Medulla oblongata (tissue), 1 donor: ENCODE measurements around the gene CCDC192.

Experiments used
- DNase-seq: peaks from one replicate; pipeline ENCODE4 v3.0.0-alpha.2; 2015; ENCODE audit errors: extremely low spot score

The CCDC192 gene

DNA sequence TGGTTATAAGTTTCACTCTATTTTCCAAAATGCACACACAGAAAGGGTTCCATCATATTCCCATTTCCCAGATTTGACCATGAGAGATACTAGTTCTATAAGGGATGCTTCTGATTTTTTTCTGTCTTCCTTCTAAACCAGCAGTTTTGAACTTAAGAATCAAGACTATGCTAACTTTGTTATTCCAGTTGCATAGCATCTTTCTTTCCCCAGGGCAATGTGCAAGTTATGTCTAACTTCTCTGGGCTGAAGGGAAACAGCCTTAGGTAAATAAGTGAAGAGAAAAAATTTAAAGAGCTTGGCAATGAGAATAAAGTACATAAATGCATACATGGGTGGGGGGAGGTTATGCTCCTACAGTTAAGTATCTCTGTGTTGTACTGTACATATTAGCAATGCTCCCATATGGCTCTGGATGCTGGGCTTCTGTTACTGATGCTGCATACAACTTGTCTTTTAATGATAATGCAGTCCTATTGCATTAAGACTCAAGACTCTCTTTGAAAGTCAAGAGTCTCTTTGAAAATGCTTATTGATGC, 254.6 kb downstream of the CCDC192 start:
- no peak for DNase-seq

DNA sequence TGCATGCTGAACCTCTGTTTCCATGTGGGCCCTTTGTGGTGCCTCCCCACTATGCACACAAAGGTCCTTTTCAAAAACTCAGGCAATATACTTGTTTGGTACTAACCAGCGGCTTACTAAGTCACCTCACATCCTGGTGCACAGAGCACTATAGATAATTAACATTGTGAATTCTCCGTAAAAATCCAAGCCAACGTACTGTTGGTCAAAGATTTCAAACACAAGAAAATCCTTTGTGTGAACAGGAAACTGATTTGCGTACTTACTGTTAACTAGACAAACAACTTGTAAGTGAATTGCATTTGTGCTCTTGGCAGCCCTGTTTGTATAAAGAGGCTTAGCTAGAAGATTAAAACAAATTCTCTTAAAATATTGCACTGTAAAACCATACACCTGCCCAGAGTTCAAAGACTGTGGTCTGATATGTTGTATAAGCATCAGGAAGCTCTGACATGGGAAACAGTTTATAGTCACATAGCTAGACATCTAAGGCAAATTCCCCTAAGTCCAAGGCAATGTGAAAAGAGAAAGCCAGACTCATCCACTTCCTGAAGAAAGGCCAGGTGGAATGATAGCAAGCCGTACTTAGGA, 255.3 kb downstream of the CCDC192 start:
- DNase-seq, result no peak

DNA sequence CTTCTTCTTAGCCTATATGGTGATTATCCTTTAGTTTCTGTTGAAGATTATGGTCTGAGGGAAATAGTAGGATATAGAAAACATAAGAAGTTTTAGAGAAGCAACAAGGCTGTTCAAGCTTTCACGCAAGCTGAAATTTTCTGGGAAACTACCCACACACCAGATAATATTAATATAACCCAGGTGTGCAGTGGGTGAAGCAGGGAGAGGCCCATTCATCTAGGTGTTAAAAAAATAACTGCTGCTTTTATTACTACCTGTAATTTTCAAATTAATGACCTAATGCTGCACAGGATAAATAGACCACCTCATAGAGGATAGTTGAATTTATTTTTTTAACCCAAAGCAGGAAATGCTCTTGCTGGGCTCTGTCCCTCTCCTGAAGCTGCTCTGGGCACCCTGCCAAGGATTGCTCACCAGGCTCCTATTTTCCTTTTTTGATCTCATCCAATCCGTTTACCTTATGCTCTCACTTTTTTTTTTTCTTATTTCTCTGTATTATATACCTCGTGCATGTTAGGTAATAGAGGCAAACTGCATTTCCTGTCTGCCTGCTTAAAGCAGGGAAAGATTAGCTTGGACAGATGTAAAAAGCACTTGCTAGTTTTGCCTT, 256.1 kb downstream of the CCDC192 start:
- DNase-seq, result no peak

DNA sequence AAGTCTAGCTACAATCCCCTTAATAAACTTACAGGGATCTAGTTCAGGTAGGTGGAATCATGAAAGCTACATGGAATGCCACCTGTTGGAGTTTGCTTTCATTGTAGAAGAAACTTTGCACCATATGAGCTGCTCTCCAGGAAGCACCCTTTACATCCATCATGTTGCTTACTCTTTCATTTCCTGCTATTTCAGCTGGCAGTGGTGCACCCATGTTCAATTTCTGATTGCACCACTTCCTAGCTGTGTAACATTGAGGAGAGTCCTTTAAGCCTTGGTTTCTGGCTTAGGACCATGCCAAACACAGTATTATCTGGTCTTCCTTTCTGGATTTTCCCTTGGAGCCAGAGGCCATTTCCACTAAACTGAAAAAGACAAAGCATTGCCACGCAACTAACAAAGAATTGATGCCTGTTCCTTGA, 257.1 kb downstream of the CCDC192 start:
- no peak for DNase-seq

DNA sequence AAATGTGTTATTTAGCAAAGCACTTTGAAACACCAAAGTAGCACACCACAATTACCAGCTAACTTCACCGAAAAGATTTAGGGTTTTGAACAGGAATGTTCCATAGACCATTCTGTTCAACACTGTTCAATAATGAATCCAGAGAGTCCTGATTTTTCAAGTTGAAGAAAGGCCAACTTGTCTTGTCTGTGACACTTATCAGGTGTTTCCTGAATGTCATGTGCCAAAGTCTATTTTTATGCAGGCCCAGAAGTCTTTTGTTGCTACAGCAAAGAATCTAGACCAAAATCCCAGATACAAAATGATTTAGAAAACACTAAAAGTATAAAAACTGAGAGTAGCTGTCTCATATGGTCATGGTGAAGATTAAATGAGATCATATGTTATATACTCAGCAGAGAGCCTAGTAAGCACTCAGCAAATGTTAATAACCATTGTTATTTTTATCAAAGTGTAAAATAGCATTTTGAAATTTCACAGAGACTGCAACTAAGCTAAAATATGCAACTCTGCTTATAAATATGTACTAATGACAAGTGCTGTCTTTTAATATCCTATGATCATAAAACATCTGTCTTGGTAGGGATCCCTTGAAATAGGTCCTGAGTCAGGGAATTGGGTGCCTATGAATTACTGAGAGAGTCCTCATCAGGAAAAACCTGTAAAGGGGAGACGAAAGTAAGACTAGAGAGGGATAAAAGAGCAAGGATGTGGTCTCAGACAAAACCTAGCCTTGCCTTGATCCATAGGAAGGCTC, 258.0 kb downstream of the CCDC192 start:
- no peak for DNase-seq

DNA sequence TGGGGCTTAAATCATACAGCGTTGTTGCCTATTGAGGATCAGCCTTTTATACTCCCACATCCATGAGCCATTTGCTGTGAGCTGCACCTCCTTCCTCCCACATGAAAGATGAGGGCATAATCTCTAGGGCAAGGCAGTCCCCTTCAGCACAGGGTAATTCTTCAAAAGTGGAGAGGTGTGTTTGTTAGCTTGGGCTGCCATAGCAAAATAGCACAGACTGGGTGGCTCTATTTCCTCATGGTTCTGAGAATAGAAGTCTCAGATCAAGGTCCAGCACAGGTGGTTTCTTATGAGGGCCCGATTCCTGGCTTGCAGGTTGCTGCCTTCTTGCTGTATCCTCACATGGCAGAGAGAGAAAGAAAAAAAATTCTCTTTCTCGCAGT, 258.6 kb downstream of the CCDC192 start:
- no peak for DNase-seq

DNA sequence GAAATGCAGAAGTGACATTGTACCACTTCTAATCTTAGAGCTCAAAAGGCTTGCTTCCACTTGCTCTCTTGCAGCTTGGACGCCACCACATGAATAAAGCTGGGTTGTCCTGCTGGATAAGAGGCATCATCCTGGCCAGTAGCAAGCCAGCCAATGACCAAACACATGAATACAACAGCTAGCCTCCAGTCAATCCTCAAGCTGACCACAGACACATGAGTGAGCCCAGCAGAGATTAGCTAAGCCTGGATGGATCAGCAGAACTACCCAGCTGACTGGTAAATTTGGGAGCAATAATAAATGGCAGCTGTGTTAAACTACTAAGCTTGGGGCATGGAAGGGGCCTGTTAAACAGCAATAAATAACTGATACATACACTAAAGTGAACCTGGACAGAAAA, 259.3 kb downstream of the CCDC192 start:
- DNase-seq, result no peak

DNA sequence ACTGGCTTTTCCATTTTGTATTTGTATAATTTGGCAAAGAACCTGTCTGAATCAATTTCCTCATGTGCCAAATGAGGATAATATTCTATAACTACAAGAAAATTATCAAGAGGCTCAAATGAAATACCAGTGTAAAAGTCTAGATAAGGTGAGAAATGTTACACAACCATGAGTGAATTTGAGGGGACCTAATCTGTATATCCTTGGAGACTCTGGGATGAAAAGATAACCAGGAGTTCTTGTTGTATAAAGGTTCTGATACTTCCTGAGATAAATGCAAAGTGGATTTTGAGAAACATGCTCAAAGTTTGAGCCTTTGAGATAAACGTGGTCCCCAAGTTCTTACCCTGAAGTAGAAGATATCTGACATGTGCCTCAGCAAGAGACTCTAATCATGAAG, 260.0 kb downstream of the CCDC192 start:
- no peak for DNase-seq

DNA sequence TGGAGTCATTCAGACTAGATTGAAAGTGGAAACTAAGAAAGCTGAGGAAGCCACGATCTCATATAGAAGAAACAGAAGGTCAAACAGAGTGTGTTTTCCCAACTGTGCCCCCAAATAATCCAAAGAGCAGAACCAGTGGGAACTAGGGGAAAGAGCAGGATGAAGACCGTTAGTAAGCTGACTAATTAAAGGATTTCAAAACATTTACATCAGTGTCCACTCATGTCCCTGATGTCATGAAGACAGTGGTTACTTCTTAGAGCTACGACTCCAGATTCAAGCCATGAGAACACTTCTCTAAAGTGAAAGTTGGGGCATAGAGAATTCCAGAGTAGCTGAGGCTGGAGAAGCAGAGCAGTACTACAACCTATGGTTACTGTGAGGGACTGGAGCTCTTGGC, 260.7 kb downstream of the CCDC192 start:
- no peak for DNase-seq

DNA sequence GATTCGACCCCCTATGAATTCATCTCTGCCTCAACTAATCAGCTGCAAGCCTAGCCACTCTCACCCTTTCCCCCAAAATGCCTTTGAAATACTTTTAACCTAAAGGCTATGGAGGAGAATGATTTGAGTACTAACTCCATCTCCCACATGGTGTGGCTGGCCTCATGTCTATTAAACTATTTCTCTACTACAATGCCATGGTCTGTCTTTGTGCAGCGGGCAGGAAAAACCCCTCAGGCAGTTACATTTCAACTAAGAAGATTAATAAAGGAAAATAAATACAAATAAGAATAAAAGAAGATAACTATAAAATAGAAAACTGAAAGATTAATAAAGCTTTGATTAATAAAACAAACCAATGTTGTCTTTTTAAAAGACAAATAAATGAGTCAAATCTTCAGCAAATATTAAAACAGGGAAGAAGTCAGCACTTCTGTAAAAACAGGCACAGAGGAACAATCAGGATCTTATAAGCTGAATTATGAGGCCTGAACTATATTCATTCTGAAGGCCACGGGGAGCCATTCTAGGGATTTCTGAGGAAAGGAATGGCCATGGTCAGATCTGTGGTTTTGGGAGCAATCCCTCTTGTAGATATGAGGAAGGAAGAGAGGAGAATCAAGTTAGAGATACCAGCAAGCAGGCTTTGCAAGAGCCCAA, 264.3 kb downstream of the CCDC192 start:
- DNase-seq, result no peak

DNA sequence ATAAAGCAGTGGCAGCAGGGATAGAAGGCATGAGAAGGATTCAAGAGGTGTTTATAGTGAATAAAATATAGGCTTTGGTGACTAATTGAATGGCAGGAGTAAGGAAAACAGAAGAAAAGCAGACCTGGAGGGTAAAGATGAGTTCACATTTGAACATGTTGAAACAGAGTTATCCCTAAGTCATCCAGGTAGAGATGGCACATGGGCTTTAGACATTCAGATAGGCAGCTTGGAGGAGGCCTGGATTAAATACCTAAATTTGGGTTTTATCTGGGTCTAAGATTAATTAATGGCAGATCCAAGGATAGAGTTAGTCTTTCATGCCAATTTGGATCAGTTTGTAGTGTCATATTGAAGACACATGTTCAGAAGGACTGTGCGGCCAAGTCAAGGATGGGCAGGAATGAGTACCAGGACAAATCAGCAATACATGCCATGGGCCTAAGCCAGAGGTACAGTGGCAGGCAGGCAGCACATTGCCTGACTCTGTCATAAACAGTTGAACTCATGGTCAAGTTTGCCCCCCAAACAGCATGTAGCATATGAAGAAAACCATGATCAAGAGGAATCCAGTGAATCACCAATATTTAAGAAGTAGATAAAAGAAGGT, 264.9 kb downstream of the CCDC192 start:
- no peak for DNase-seq

DNA sequence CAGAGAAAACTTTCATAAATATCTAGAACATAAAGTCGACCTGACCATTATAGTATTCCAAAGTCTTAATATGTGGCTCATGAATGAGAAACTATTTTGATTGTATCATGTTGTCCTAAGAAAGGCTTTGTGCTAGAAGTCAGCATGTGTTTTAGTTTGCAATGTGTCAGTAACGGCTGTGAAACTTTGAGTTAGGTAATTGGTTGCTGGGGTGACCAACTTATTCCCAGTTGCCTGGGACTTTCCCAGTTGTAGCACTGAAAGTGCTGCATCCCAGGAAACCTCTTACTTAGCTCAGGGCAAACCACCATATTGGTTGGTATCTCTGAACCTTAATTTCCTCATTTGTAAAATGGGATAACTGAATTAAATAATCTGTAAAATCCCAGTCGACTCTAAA, 265.8 kb downstream of the CCDC192 start:
- no peak for DNase-seq

DNA sequence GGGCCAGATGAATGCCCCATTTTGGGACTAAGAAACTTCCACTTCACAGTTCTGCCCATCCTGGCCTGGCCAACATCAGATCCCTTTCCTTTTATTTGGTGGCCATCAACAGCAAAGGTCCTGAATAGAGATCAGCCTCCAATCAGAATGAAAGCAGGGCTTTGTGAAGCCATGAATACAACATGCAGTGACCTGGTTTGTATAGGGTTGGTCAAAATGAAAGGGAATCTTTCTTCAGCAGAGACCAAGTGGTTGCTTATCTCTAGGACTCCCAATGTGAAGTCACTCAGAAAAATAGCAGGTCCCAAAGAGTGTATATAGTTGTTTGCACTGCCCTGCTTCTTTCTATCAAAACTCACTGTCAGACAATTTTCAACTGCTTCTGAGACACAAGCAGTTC, 266.5 kb downstream of the CCDC192 start:
- peak; percentile 37 for DNase-seq

DNA sequence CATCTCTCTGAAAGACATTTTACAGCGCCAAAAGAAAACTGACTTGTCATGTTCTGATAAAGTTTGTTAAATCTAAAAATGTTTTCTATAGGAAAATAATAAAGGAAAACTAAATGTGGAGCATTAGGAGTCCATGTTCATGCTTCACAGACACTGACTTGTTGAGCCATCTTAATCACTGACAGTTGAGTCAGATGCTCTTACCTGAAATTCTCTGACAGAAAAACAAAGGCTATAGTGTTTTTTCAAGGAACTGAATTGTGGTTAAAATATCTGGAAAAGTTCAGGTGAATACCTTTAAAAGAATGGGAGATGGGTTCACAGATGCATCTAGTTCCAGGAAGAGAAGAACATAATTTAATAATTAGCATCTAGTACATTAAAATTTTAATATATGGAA, 266.9 kb downstream of the CCDC192 start:
- no peak for DNase-seq

DNA sequence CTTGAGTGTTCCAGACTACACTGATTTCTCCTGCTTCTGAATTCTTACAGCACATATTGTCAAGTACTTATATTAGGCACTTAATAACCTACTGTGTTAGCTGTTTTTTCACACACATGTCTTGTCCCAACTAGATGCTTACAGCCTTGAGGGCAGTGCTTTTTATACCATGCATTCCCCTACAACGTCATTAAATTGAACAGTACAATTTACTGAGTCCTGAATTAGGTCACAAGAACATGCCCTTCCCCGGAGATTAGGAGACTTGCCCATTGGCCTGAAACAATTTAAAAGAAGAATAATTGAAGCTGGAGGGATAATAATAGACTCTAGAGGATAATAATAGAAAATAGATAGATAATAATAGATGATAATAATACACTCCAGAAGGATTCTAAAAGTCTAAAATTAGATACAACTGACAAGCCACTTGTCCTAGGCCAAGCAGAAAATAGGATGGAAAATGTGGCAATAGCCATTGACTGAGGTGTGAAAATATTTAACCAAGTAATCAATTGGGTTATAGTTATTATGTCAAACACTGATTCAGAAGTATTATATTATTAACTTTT, 267.7 kb downstream of the CCDC192 start:
- no peak for DNase-seq

DNA sequence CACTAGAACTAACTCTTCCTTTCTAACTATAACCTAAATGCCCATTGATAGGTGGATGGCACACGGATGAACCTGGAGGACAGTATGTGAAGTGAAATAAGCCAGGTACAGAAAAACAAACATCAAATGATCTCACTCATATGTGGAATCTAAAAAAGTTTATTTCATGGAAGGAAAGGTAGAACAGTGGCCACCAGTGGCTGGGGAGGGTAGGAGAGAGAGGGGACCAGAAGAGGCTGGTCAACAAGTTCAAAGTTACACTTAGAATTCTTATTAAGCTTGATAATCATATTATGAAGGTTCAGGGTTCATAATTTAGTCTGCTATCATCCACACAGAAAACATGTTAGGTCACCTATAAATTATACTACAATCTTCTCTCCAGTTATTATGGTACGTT, 272.8 kb downstream of the CCDC192 start:
- DNase-seq, result no peak

DNA sequence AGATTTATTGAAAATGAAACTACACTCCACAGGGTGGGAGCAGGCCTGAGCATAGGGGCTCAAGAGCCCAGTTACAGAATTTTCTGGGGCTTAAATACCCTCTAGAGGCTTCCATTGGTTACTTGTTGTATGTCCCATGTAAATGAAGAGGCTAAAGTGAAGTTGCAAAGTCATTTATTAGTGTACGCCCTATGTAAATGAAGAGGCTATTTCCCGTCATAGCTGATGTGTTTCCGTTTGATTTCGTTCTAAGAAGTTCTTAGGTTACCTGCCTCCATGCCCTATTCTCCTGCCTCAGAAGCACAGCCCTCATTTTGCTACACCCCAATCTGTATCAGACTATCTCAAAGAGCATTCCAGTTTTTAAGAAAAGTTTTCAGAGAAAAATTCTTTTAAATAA, 273.3 kb downstream of the CCDC192 start:
- no peak for DNase-seq

DNA sequence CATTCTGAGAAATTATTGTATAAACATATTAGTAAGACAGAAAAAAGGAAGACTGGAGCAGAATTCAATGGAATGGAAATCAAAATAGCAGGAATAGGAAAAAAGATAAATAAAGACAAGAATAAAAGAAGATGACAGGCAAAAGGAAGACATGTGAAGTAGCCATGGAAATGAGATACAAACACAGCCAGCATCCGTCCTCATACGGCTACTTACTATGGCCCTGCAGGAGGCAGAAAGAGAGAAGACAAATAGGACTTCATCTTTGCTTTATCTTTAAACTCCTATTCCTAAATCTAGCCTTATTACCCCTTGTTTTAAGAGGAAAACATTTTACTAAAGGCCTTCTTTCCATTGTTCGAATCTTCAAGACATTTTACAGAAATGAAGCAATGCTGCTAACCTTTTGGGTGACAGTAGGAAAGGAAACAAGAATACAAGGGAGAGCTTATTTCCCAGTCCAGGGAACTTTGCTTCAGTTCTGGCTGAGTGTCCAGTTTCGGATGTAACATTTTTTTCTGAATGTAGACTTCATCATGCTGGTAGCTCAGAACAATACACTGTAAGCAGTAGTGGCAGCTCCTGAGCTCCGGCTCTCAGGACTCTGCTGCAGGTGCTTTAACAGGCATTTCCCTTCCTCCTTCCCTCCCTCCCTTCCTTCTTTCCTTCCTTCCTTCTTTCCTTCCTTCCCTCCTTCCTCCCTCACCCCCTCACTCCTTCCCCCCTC, 274.0 kb downstream of the CCDC192 start:
- DNase-seq, result no peak

DNA sequence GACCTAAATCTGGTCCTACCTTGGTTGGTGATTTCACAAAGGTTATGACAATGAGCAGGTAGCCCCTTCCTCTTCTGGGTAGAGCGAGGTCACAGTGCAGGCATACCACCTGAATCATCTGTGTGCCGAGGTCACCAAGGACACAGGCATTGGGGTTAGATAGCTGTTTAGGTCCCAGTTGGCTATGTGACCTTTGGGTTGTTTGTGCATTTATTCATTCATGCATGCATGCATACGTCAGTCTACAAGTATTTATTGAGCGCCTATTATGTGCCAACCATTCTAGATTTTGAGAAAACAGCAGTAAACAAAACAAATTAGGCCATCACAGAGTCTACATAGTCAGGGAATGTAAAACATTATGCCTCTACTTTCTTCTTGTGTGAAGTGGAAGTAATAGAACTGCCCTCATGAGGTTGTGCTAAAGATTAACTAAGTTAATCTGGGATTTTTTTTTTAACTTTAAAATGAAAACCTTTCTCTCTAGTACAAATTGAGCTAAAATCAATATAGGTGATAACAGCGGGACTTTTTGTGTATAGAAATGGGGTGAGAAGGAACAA, 275.6 kb downstream of the CCDC192 start:
- DNase-seq, result no peak

DNA sequence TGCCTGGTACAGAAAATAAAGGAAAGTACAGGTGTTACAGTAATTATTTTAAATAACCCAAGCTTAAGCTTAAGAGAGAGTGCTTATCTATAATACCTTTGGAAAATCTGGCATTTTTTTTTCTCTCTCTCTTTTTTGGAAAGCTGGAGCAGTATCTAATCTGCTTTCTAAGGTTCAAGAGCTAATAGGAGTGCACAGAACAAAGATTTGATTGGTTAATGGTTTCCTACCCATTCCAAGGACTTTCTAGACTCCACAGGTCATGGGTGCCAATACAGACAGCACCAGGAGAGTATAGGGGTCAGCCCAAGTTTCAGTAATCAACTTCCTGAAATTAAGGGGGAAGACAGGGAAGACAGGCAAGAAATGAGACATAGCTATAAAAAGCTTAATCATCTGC, 276.3 kb downstream of the CCDC192 start:
- no peak for DNase-seq

DNA sequence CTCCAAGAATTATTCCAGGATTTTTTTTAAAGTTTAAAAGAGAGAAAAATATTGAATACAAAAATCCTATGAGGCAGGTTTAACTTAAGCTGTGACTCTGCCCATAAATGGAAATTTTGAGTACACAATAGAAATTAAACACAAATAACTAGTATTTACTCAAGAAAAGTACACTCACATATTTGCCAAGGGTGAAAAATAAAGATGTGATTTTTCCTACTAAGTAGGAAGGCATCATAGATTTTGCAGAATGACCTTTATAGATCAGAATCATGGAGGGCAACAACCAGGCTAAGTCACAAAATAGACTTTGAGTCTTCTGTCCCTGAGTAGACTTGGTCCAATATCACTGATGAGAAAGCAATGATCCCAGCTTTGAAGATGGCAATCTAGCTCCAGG, 277.7 kb downstream of the CCDC192 start:
- DNase-seq, result no peak
